H9 (cell line): ENCODE data around the gene USP12. TPM values are rescaled to one million over a fixed set of nuclear protein-coding genes. Genes with fewer than 3 reads are reported as not detected.

ENCODE experiments used
- DNase-seq: peaks from one replicate; pipeline ENCODE4 v3.0.0-alpha.2; 2017
- H2AFZ ChIP-seq: one replicate; pipeline ENCODE4 v1.6.1; 2013; ENCODE audit warnings: mild to moderate bottlenecking, low read length, control low read depth, moderate library complexity
- H2AK5ac ChIP-seq: 2 replicates; pipeline ENCODE4 v1.6.1; 2013; ENCODE audit warnings: low read length, control low read depth, mixed read lengths; ENCODE audit not compliant: insufficient read length
- H2BK120ac ChIP-seq: one replicate; pipeline ENCODE4 v1.6.1; 2013; ENCODE audit warnings: low read depth, mild to moderate bottlenecking, low read length, control low read depth, inconsistent platforms; ENCODE audit not compliant: poor library complexity, severe bottlenecking
- H2BK12ac ChIP-seq: 2 replicates; pipeline ENCODE4 v1.6.1; 2013; ENCODE audit warnings: low read length, control low read depth, mixed read lengths, low read depth; ENCODE audit not compliant: insufficient read length
- H2BK15ac ChIP-seq: 2 replicates; pipeline ENCODE4 v1.6.1; 2013; ENCODE audit warnings: low read depth, low read length, control low read depth
- H2BK20ac ChIP-seq: one replicate; pipeline ENCODE4 v1.6.1; 2013; ENCODE audit warnings: low read depth, mild to moderate bottlenecking, low read length, control low read depth, inconsistent platforms; ENCODE audit not compliant: poor library complexity, severe bottlenecking
- H2BK5ac ChIP-seq: 2 replicates; pipeline ENCODE4 v1.6.1; 2013; ENCODE audit warnings: low read length, control low read depth, mixed read lengths; ENCODE audit not compliant: insufficient read length
- H3K14ac ChIP-seq: 2 replicates; pipeline ENCODE4 v1.6.1; 2013; ENCODE audit warnings: low read length, control low read depth; ENCODE audit not compliant: insufficient read depth
- H3K18ac ChIP-seq: 2 replicates; pipeline ENCODE4 v1.6.1; 2013; ENCODE audit warnings: low read depth, mild to moderate bottlenecking, mixed read lengths, low read length, control low read depth; ENCODE audit not compliant: insufficient read length
- H3K23ac ChIP-seq: 2 replicates; pipeline ENCODE4 v1.6.1; 2013; ENCODE audit warnings: low read length, control low read depth, mixed read lengths, low read depth; ENCODE audit not compliant: insufficient read length
- H3K23me2 ChIP-seq: 2 replicates; pipeline ENCODE4 v1.6.1; 2013; ENCODE audit warnings: low read depth, mild to moderate bottlenecking, mixed read lengths, low read length, control low read depth; ENCODE audit not compliant: insufficient read length, poor library complexity, severe bottlenecking
- H3K27ac ChIP-seq: 2 replicates; pipeline ENCODE4 v1.5.1; 2013; ENCODE audit warnings: low read length, control low read depth, mixed read lengths, low read depth; ENCODE audit not compliant: insufficient read length
- H3K27me3 ChIP-seq: 2 replicates; pipeline ENCODE4 v1.6.1; 2013; ENCODE audit warnings: low read length, control low read depth, inconsistent platforms; ENCODE audit not compliant: insufficient read depth
- H3K4ac ChIP-seq: 2 replicates; pipeline ENCODE4 v1.6.1; 2013; ENCODE audit warnings: low read depth, mild to moderate bottlenecking, control low read depth, inconsistent platforms, low read length, moderate library complexity
- H3K4me1 ChIP-seq: 2 replicates; pipeline ENCODE4 v1.6.1; 2013; ENCODE audit warnings: low read length, control low read depth, inconsistent platforms; ENCODE audit not compliant: insufficient read depth
- H3K4me2 ChIP-seq: 2 replicates; pipeline ENCODE4 v1.6.1; 2013; ENCODE audit warnings: low read length, control low read depth, mixed read lengths; ENCODE audit not compliant: insufficient read length, insufficient read depth
- H3K56ac ChIP-seq: 2 replicates; pipeline ENCODE4 v1.6.1; 2013; ENCODE audit warnings: low read depth, mild to moderate bottlenecking, mixed read lengths, low read length, control low read depth; ENCODE audit not compliant: insufficient read length
- H3K79me1 ChIP-seq: 2 replicates; pipeline ENCODE4 v1.6.1; 2013; ENCODE audit warnings: low read depth, mild to moderate bottlenecking, moderate library complexity, low read length, control low read depth, inconsistent platforms; ENCODE audit not compliant: insufficient read depth, poor library complexity, severe bottlenecking
- H3K79me2 ChIP-seq: 2 replicates; pipeline ENCODE4 v1.6.1; 2013; ENCODE audit warnings: low read length, control low read depth, inconsistent platforms; ENCODE audit not compliant: insufficient read depth
- H3K9ac ChIP-seq: 2 replicates; pipeline ENCODE4 v1.6.1; 2013; ENCODE audit warnings: low read length, control low read depth, mixed read lengths; ENCODE audit not compliant: insufficient read length; ENCODE audit errors: extremely low read depth
- H3K9me3 ChIP-seq: one replicate; pipeline ENCODE4 v1.6.1; 2013; ENCODE audit warnings: low read depth, low read length, inconsistent platforms; ENCODE audit not compliant: control insufficient read depth
- H3T11ph ChIP-seq: one replicate; pipeline ENCODE4 v1.6.1; 2013; ENCODE audit warnings: mild to moderate bottlenecking, low read length, control low read depth, inconsistent platforms
- H4K20me1 ChIP-seq: one replicate; pipeline ENCODE4 v1.6.1; 2013; ENCODE audit not compliant: control insufficient read depth, insufficient read length, insufficient read depth
- H4K5ac ChIP-seq: 2 replicates; pipeline ENCODE4 v1.6.1; 2013; ENCODE audit warnings: low read depth, mild to moderate bottlenecking, mixed read lengths, low read length, control low read depth; ENCODE audit not compliant: insufficient read length
- H4K8ac ChIP-seq: replicated peaks from 2 replicates; pipeline ENCODE4 v1.6.1; 2013; ENCODE audit warnings: low read length, control low read depth, mixed read lengths, low read depth; ENCODE audit not compliant: insufficient read length
- H4K91ac ChIP-seq: 2 replicates; pipeline ENCODE4 v1.6.1; 2013; ENCODE audit warnings: low read depth, mild to moderate bottlenecking, moderate library complexity, mixed read lengths, low read length, control low read depth; ENCODE audit not compliant: insufficient read length
- H3K27ac Mint-ChIP-seq, 3 experiments: 2 replicates in 2 of 3; 3 replicates in 1 of 3; pipeline ENCODE4 v1.8.0; 2020 to 2021; ENCODE audit warnings: mixed read lengths in 3 of 3, mild to moderate bottlenecking in 1 of 3, moderate library complexity in 1 of 3
- H3K27me3 Mint-ChIP-seq: 2 replicates; pipeline ENCODE4 v1.8.0; 2021; ENCODE audit warnings: low read depth, mild to moderate bottlenecking, moderate library complexity, mixed read lengths
- H3K36me3 Mint-ChIP-seq, 3 experiments: 2 replicates in 2 of 3; 3 replicates in 1 of 3; pipeline ENCODE4 v1.8.0; 2020 to 2021; ENCODE audit warnings: low read depth in 3 of 3, mixed read lengths in 3 of 3; ENCODE audit not compliant: insufficient read depth in 1 of 3
- H3K4me1 Mint-ChIP-seq, 2 experiments: 2 replicates each; pipeline ENCODE4 v1.8.0; 2020; ENCODE audit warnings: mixed read lengths in 2 of 2
- H3K4me3 Mint-ChIP-seq, 2 experiments: 2 replicates in 1 of 2; 3 replicates in 1 of 2; pipeline ENCODE4 v1.8.0; 2020 to 2021; ENCODE audit warnings: mild to moderate bottlenecking in 2 of 2, mixed read lengths in 2 of 2, moderate library complexity in 1 of 2
- H3K9me3 Mint-ChIP-seq, 2 experiments: 2 replicates in 1 of 2; 3 replicates in 1 of 2; pipeline ENCODE4 v1.8.0; 2020; ENCODE audit warnings: mild to moderate bottlenecking in 2 of 2, mixed read lengths in 2 of 2, moderate library complexity in 1 of 2
- CTCF ChIP-seq: fragments of 200-600 bp; sonication (generic); conservative IDR thresholded peaks from 3 replicates; pipeline ENCODE4 v1.8.0; 2021; ENCODE audit warnings: antibody characterized with exemption, mild to moderate bottlenecking
- WGBS: extraction: QIAGEN DNeasy Blood & Tissue Kit; methylation state at CpG from one replicate; pipeline ENCODE4 v1.1.7; 2013; ENCODE audit warnings: missing lambda C conversion rate, low lambda C conversion rate, mixed read lengths; ENCODE audit not compliant: insufficient read length; ENCODE audit errors: extremely low coverage; 5-methylcytosine and 5-hydroxymethylcytosine counted together
- total RNA-seq: library from RNA; stranded (reverse); gene quantifications from 2 replicates; pipeline ENCODE4 v1.2.1, GENCODE V29; 2021

The USP12 gene
- total RNA-seq, 1 experiment from 2014 or later: 24.8 TPM

GRCh38 chr13:27117952-27118351, 53.7 kb downstream of the USP12 start:
- DNase-seq: no peak
- Histone ChIP-seq H3K9ac (no peak overlapping the region), H3K56ac (no peak overlapping the region), H3K79me2 (peaks cover 15% of the 10 kb centered on the region; the same call in 1 of the 2 replicates), H2BK12ac (no peak overlapping the region), H4K5ac (no peak overlapping the region), H2BK20ac (no peak overlapping the region), H3K4ac (no peak overlapping the region), H3K27me3 (no peaks in the 10 kb centered on the region), H3K4me2 (no peak overlapping the region), H2BK120ac (no peak overlapping the region), H3K14ac (no peak overlapping the region), H4K8ac (no peak overlapping the region), H2AK5ac (no peak overlapping the region), H3T11ph (no peak overlapping the region), H3K79me1 (no peaks in the 10 kb centered on the region), H3K9me3 (no peaks in the 10 kb centered on the region), H3K4me1 (peaks cover 9% of the 10 kb centered on the region), H4K20me1 (no peaks in the 10 kb centered on the region), H2BK15ac (no peak overlapping the region), H3K23me2 (no peaks in the 10 kb centered on the region), H3K27ac (no peak overlapping the region), H4K91ac (no peak overlapping the region), H3K18ac (no peak overlapping the region), H3K23ac (no peak overlapping the region), H2BK5ac (no peak overlapping the region), H2AFZ (no peak overlapping the region)
- H3K9me3 Mint-ChIP-seq: peaks cover 3 to 6% of the 10 kb centered on the region in 2 experiments; a peak in 4 of 5 replicates
- no CpG with 5 or more reads among the region's 5 CpGs for WGBS
- no peak for TF ChIP-seq CTCF
- H3K27ac Mint-ChIP-seq: peak overlapping the region in 2 of 3 experiments; percentile 48 to 86; a peak in 3 of 7 replicates
- no peaks in the 10 kb centered on the region for H3K27me3 Mint-ChIP-seq
- H3K4me3 Mint-ChIP-seq: no peak overlapping the region
- H3K36me3 Mint-ChIP-seq: peaks cover 5 to 24% (median 15%) of the 10 kb centered on the region in 3 experiments; a peak in 6 of 7 replicates
- H3K4me1 Mint-ChIP-seq: peaks cover 30 to 35% of the 10 kb centered on the region in 2 experiments
